Measurements from ENCODE around the gene DOCK2.

Gene DOCK2

DNA sequence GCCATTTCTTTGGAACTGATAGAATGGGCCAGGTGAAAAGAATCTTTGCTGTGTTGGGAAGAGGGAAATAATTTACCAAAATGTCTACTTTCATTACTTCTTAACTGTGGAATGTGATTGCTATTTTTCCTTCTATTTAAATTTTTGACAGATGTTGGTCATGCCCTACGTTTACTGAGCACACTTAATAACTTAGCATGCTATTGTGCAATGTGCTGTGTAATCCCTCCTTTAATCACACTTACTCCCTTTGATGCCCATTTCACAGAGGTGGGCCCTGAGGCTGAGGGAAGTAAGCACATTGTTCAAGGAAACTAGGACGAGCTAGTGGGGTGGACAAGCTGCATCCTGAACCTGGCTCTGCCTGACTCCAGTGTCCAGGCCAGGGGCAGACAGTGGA is 391.0 kb downstream of the DOCK2 start:
- Histone ChIP-seq H3K18ac (ENCODE audit: low read length) (no peak overlapping the region), H3K23ac (ENCODE audit: low read depth, low read length, poor library complexity) (no peak overlapping the region), H2BK15ac (ENCODE audit: low read length) (no peak overlapping the region), H2BK120ac (ENCODE audit: low read depth, low read length) (no peak overlapping the region), H4K91ac (ENCODE audit: low read depth, low read length, poor library complexity) (no peak overlapping the region), H2AK5ac (ENCODE audit: low read depth, low read length) (no peak overlapping the region), H3K9me3 (replicated peaks in 1 of 2; ENCODE audit: control insufficient read depth in 2 of 2, insufficient read depth in 1 of 2, low read depth in 1 of 2, low read length in 2 of 2) (no peaks in the 10 kb centered on the region), H3K4me1 (ENCODE audit: control insufficient read depth in 2 of 2, insufficient read depth in 1 of 2, low read depth in 1 of 2, low read length in 2 of 2) (peaks cover 0 to 3% of the 10 kb centered on the region in 2 donors), H3K9ac (ENCODE audit: low read depth, low read length, poor library complexity) (no peak overlapping the region), H3K4me2 (ENCODE audit: insufficient read depth, low read length, poor library complexity, severe bottlenecking) (no peak overlapping the region), H2AFZ (ENCODE audit: low read length) (no peak overlapping the region), H3K4ac (ENCODE audit: low read length) (no peak overlapping the region), H4K8ac (ENCODE audit: low read depth, low read length) (no peak overlapping the region), H3K4me3 (ENCODE audit: low read length in 2 of 2) (no peak overlapping the region), H3K79me1 (ENCODE audit: low read depth, low read length) (no peaks in the 10 kb centered on the region), H3K27ac (replicated peaks; ENCODE audit: low read length) (no peak overlapping the region), H2BK5ac (ENCODE audit: low read length) (no peak overlapping the region), H2BK12ac (ENCODE audit: low read length) (no peak overlapping the region), H3K14ac (ENCODE audit: low read length) (no peak overlapping the region), H3K36me3 (replicated peaks in 1 of 2; ENCODE audit: control insufficient read depth in 2 of 2, insufficient read depth in 2 of 2, low read length in 2 of 2) (no peaks in the 10 kb centered on the region), H3K27me3 (ENCODE audit: control insufficient read depth in 3 of 3, insufficient read depth in 3 of 3, low read depth in 1 of 3, low read length in 3 of 3) (no peaks in the 10 kb centered on the region)
- WGBS, 2 donors (ENCODE audit: extremely low coverage in 2 of 2, insufficient read length in 2 of 2, insufficient replicate concordance in 1 of 2), result no CpG with 5 or more reads among the region's 2 CpGs
- DNase-seq (ENCODE audit: low spot score), result no peak

DNA sequence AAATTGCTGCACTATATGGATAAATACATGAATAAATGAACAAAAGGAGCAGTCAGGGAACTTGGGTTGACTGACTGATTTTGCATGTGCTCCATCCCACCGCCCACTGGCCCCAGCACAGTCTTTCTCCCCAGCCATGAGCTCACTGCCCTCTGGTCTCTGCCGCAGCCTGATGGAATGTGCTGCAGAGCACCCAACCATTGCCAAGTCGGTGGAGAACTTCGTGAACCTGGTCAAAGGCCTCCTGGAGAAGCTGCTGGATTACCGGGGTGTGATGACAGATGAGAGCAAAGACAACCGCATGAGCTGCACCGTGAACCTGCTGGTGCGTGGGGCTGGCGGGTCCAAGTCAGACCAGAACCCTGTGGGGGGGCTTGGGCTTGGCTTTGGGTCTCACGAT is 397.2 kb downstream of the DOCK2 start:
- H2AK5ac ChIP-seq (ENCODE audit: low read depth, low read length), result no peak overlapping the region
- H3K4ac ChIP-seq (ENCODE audit: low read length), result no peak overlapping the region
- H3K23ac ChIP-seq (ENCODE audit: low read depth, low read length, poor library complexity), result no peak overlapping the region
- H2BK12ac ChIP-seq (ENCODE audit: low read length), result no peak overlapping the region
- H3K14ac ChIP-seq (ENCODE audit: low read length), result no peak overlapping the region
- H3K9me3 ChIP-seq (replicated peaks in 1 of 2; ENCODE audit: control insufficient read depth in 2 of 2, insufficient read depth in 1 of 2, low read depth in 1 of 2, low read length in 2 of 2), result no peaks in the 10 kb centered on the region
- H3K9ac ChIP-seq (ENCODE audit: low read depth, low read length, poor library complexity), result no peak overlapping the region
- WGBS, 2 donors (ENCODE audit: extremely low coverage in 2 of 2, insufficient read length in 2 of 2, insufficient replicate concordance in 1 of 2), result no CpG with 5 or more reads among the region's 10 CpGs
- H2BK5ac ChIP-seq (ENCODE audit: low read length), result no peak overlapping the region
- no peak overlapping the region for H3K4me2 ChIP-seq (ENCODE audit: insufficient read depth, low read length, poor library complexity, severe bottlenecking)
- no peak overlapping the region for H2AFZ ChIP-seq (ENCODE audit: low read length)
- DNase-seq (ENCODE audit: low spot score), result no peak
- peaks cover 0 to 3% of the 10 kb centered on the region in 2 donors for H3K4me1 ChIP-seq (ENCODE audit: control insufficient read depth in 2 of 2, insufficient read depth in 1 of 2, low read depth in 1 of 2, low read length in 2 of 2)
- H3K27ac ChIP-seq (replicated peaks; ENCODE audit: low read length), result no peak overlapping the region
- H3K18ac ChIP-seq (ENCODE audit: low read length), result no peak overlapping the region
- H3K79me1 ChIP-seq (ENCODE audit: low read depth, low read length), result no peaks in the 10 kb centered on the region
- H2BK120ac ChIP-seq (ENCODE audit: low read depth, low read length), result no peak overlapping the region
- H3K36me3 ChIP-seq (replicated peaks in 1 of 2; ENCODE audit: control insufficient read depth in 2 of 2, insufficient read depth in 2 of 2, low read length in 2 of 2), result no peaks in the 10 kb centered on the region
- no peak overlapping the region for H4K91ac ChIP-seq (ENCODE audit: low read depth, low read length, poor library complexity)
- H3K4me3 ChIP-seq (ENCODE audit: low read length in 2 of 2), result no peak overlapping the region
- no peak overlapping the region for H4K8ac ChIP-seq (ENCODE audit: low read depth, low read length)
- no peak overlapping the region for H2BK15ac ChIP-seq (ENCODE audit: low read length)
- no peaks in the 10 kb centered on the region for H3K27me3 ChIP-seq (ENCODE audit: control insufficient read depth in 3 of 3, insufficient read depth in 3 of 3, low read depth in 1 of 3, low read length in 3 of 3)

DNA sequence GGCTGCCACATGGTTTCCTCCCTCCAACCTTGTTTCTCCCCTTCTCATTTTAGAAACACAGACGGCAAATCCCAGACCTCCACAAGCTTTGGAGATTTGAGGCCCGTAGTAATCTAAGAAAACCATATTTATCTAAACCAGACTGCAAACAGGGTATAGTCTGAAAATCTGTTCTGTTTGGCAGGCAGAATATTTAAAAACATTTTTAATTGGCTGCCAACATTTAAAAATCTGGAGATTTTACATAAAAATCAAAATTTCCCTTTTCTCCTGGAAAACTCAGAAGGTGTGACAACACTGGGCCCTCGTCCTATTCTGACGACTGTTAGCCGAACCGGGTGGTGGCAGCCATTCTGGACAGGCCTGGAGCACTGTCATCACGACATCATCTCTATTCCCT is 401.2 kb downstream of the DOCK2 start:
- Histone ChIP-seq H3K4ac (ENCODE audit: low read length) (no peak overlapping the region), H3K27ac (replicated peaks; ENCODE audit: low read length) (no peak overlapping the region), H4K91ac (ENCODE audit: low read depth, low read length, poor library complexity) (no peak overlapping the region), H3K9me3 (replicated peaks in 1 of 2; ENCODE audit: control insufficient read depth in 2 of 2, insufficient read depth in 1 of 2, low read depth in 1 of 2, low read length in 2 of 2) (no peaks in the 10 kb centered on the region), H2AFZ (ENCODE audit: low read length) (no peak overlapping the region), H2AK5ac (ENCODE audit: low read depth, low read length) (no peak overlapping the region), H3K9ac (ENCODE audit: low read depth, low read length, poor library complexity) (no peak overlapping the region), H2BK120ac (ENCODE audit: low read depth, low read length) (no peak overlapping the region), H3K4me3 (ENCODE audit: low read length in 2 of 2) (no peak overlapping the region), H3K18ac (ENCODE audit: low read length) (no peak overlapping the region), H3K36me3 (replicated peaks in 1 of 2; ENCODE audit: control insufficient read depth in 2 of 2, insufficient read depth in 2 of 2, low read length in 2 of 2) (no peaks in the 10 kb centered on the region), H3K23ac (ENCODE audit: low read depth, low read length, poor library complexity) (no peak overlapping the region), H4K8ac (ENCODE audit: low read depth, low read length) (no peak overlapping the region), H3K4me1 (ENCODE audit: control insufficient read depth in 2 of 2, insufficient read depth in 1 of 2, low read depth in 1 of 2, low read length in 2 of 2) (no peaks in the 10 kb centered on the region), H3K79me1 (ENCODE audit: low read depth, low read length) (no peaks in the 10 kb centered on the region), H2BK12ac (ENCODE audit: low read length) (no peak overlapping the region), H2BK15ac (ENCODE audit: low read length) (no peak overlapping the region), H2BK5ac (ENCODE audit: low read length) (no peak overlapping the region), H3K14ac (ENCODE audit: low read length) (no peak overlapping the region), H3K27me3 (ENCODE audit: control insufficient read depth in 3 of 3, insufficient read depth in 3 of 3, low read depth in 1 of 3, low read length in 3 of 3) (no peaks in the 10 kb centered on the region), H3K4me2 (ENCODE audit: insufficient read depth, low read length, poor library complexity, severe bottlenecking) (no peak overlapping the region)
- DNase-seq (ENCODE audit: low spot score), result no peak
- no CpG with 5 or more reads among the region's 7 CpGs for WGBS, 2 donors (ENCODE audit: extremely low coverage in 2 of 2, insufficient read length in 2 of 2, insufficient replicate concordance in 1 of 2)

DNA sequence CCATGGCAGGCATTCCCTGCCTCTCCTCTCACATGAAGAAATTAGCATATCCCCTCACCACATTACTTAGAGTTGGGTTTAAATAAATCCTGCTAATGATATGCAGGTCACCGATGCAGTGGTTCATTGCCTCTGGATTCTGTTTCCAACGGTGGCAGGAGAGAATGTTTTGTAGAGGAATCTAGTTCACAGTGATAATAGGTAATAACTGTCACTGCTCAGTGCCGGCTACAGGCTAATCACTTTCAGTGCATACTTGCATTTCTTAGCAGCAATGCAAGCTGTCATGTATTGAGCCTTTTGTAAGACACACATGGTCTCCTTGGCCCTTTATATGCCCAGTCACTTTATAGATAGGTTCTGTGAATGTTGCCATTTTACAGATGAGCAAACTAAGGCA is 402.8 kb downstream of the DOCK2 start:
- Histone ChIP-seq H3K79me1 (ENCODE audit: low read depth, low read length) (no peaks in the 10 kb centered on the region), H3K36me3 (replicated peaks in 1 of 2; ENCODE audit: control insufficient read depth in 2 of 2, insufficient read depth in 2 of 2, low read length in 2 of 2) (no peaks in the 10 kb centered on the region), H3K4me3 (ENCODE audit: low read length in 2 of 2) (no peak overlapping the region), H3K23ac (ENCODE audit: low read depth, low read length, poor library complexity) (no peak overlapping the region), H3K14ac (ENCODE audit: low read length) (no peak overlapping the region), H3K4ac (ENCODE audit: low read length) (no peak overlapping the region), H3K9ac (ENCODE audit: low read depth, low read length, poor library complexity) (no peak overlapping the region), H2BK12ac (ENCODE audit: low read length) (no peak overlapping the region), H3K27ac (replicated peaks; ENCODE audit: low read length) (no peak overlapping the region), H3K9me3 (replicated peaks in 1 of 2; ENCODE audit: control insufficient read depth in 2 of 2, insufficient read depth in 1 of 2, low read depth in 1 of 2, low read length in 2 of 2) (no peaks in the 10 kb centered on the region), H2AFZ (ENCODE audit: low read length) (no peak overlapping the region), H3K4me1 (ENCODE audit: control insufficient read depth in 2 of 2, insufficient read depth in 1 of 2, low read depth in 1 of 2, low read length in 2 of 2) (no peaks in the 10 kb centered on the region), H3K18ac (ENCODE audit: low read length) (no peak overlapping the region), H2BK15ac (ENCODE audit: low read length) (no peak overlapping the region), H2BK120ac (ENCODE audit: low read depth, low read length) (no peak overlapping the region), H4K8ac (ENCODE audit: low read depth, low read length) (no peak overlapping the region), H4K91ac (ENCODE audit: low read depth, low read length, poor library complexity) (no peak overlapping the region), H2BK5ac (ENCODE audit: low read length) (no peak overlapping the region), H3K4me2 (ENCODE audit: insufficient read depth, low read length, poor library complexity, severe bottlenecking) (no peak overlapping the region), H2AK5ac (ENCODE audit: low read depth, low read length) (no peak overlapping the region), H3K27me3 (ENCODE audit: control insufficient read depth in 3 of 3, insufficient read depth in 3 of 3, low read depth in 1 of 3, low read length in 3 of 3) (no peaks in the 10 kb centered on the region)
- no CpG with 5 or more reads among the region's 3 CpGs for WGBS, 2 donors (ENCODE audit: extremely low coverage in 2 of 2, insufficient read length in 2 of 2, insufficient replicate concordance in 1 of 2)
- DNase-seq (ENCODE audit: low spot score), result no peak

All from neuronal stem cell (in vitro differentiated cells).